CD8-positive, alpha-beta memory T cell (primary cell): ENCODE data around the gene ZFHX3. TPM values are rescaled to one million over a fixed set of nuclear protein-coding genes. Genes with fewer than 3 reads are reported as not detected.

Experiments used
- CTCF ChIA-PET: fragments of 350-600 bp; sonication (Branson Sonifier 250); formaldehyde crosslinking; loops from one replicate; lab custom pipeline; 2021; ENCODE audit warnings: antibody characterized with exemption; lab: Charles Lee
- POLR2A ChIA-PET: fragments of 350-600 bp; sonication (Branson Sonifier 250); formaldehyde crosslinking; loops from one replicate; lab custom pipeline; 2021; ENCODE audit warnings: antibody characterized with exemption; lab: Charles Lee
- DNase-seq, 5 donors: peaks; one replicate each; pipeline versions ENCODE4 v3.0.0 to v3.0.0-alpha.2; 2020 to 2022; ENCODE audit warnings: mixed read lengths in 1 of 5
- H3K27ac ChIP-seq: one replicate; pipeline ENCODE4 v1.7.0; 2013; ENCODE audit warnings: low read depth, mild to moderate bottlenecking, low read length, moderate library complexity
- H3K27me3 ChIP-seq: 2 replicates; pipeline ENCODE4 v1.7.0; 2013; ENCODE audit warnings: low read length, mild to moderate bottlenecking; ENCODE audit not compliant: insufficient read depth, poor library complexity, severe bottlenecking
- H3K36me3 ChIP-seq: 2 replicates; pipeline ENCODE4 v1.7.0; 2013; ENCODE audit warnings: mild to moderate bottlenecking, low read length, moderate library complexity; ENCODE audit not compliant: insufficient read depth
- H3K4me1 ChIP-seq: 2 replicates; pipeline ENCODE4 v1.7.0; 2013; ENCODE audit warnings: mild to moderate bottlenecking, low read length, moderate library complexity; ENCODE audit not compliant: insufficient read depth
- H3K4me3 ChIP-seq: 2 replicates; pipeline ENCODE4 v1.7.0; 2013; ENCODE audit warnings: mild to moderate bottlenecking, low read length
- H3K9me3 ChIP-seq: 2 replicates; pipeline ENCODE4 v1.7.0; 2013; ENCODE audit warnings: mild to moderate bottlenecking, low read length
- H3K27ac Mint-ChIP-seq, 8 donors: one replicate each; pipeline ENCODE4 v1.8.0; 2020 to 2021; ENCODE audit warnings: mixed read lengths in 8 of 8, mild to moderate bottlenecking in 6 of 8, inconsistent platforms in 3 of 8, moderate library complexity in 3 of 8
- H3K27me3 Mint-ChIP-seq, 2 donors: one replicate each; pipeline ENCODE4 v1.8.0; 2020 to 2021; ENCODE audit warnings: mixed read lengths in 2 of 2, mild to moderate bottlenecking in 1 of 2, moderate library complexity in 1 of 2
- H3K36me3 Mint-ChIP-seq, 3 donors: one replicate each; pipeline ENCODE4 v1.8.0; 2020 to 2021; ENCODE audit warnings: mixed read lengths in 3 of 3, inconsistent platforms in 1 of 3, mild to moderate bottlenecking in 1 of 3
- H3K4me1 Mint-ChIP-seq, 3 donors: one replicate each; pipeline ENCODE4 v1.8.0; 2020 to 2021; ENCODE audit warnings: mixed read lengths in 3 of 3, inconsistent platforms in 1 of 3, mild to moderate bottlenecking in 1 of 3
- H3K4me3 Mint-ChIP-seq, 7 donors: one replicate each; pipeline ENCODE4 v1.8.0; 2020 to 2021; ENCODE audit warnings: mixed read lengths in 7 of 7, mild to moderate bottlenecking in 6 of 7, moderate library complexity in 4 of 7, inconsistent platforms in 2 of 7
- H3K9me3 Mint-ChIP-seq, 5 donors: one replicate each; pipeline ENCODE4 v1.8.0; 2020 to 2022; ENCODE audit warnings: mixed read lengths in 5 of 5, mild to moderate bottlenecking in 3 of 5, moderate library complexity in 2 of 5, inconsistent platforms in 1 of 5
- polyA plus RNA-seq: library from polyadenylated mRNA; unstranded; fragments of 300-500 nt; fragmentation: Illumina TruSeq; gene quantifications from one replicate; pipeline ENCODE4 v1.2.3, GENCODE V29; 2021
- total RNA-seq, 2 experiments: library from RNA; stranded (reverse); gene quantifications; one replicate each; pipeline ENCODE4 v1.2.3, GENCODE V29; 2021

The ZFHX3 gene
- total and polyA plus RNA-seq, 3 experiments from 2014 or later: 0.13 to 0.22 (median 0.20) TPM

GRCh38 chr16:72932677-72933335 is 115.1 kb downstream of the ZFHX3 start:
- no peaks in the 10 kb centered on the region for H3K36me3 ChIP-seq
- H3K4me1 Mint-ChIP-seq: peaks cover 0 to 5% (median 0%) of the 10 kb centered on the region in 3 donors
- H3K9me3 ChIP-seq: no peaks in the 10 kb centered on the region
- H3K4me1 ChIP-seq: no peaks in the 10 kb centered on the region
- H3K4me3 ChIP-seq: no peak overlapping the region
- ChIA-PET CTCF (no interaction called here), POLR2A (no interaction called here)
- H3K4me3 Mint-ChIP-seq: no peak overlapping the region
- no peaks in the 10 kb centered on the region for H3K27me3 Mint-ChIP-seq
- no peak overlapping the region for H3K27ac ChIP-seq
- H3K36me3 Mint-ChIP-seq: peaks cover 0 to 2% (median 0%) of the 10 kb centered on the region in 3 donors
- no peak overlapping the region for H3K27ac Mint-ChIP-seq
- peaks cover 0 to 2% (median 0%) of the 10 kb centered on the region in 5 donors for H3K9me3 Mint-ChIP-seq
- H3K27me3 ChIP-seq: no peaks in the 10 kb centered on the region
- DNase-seq: no peak

GRCh38 chr16:72932050-72932449 is 115.9 kb downstream of the ZFHX3 start:
- POLR2A ChIA-PET: no interaction called here
- no peaks in the 10 kb centered on the region for H3K4me1 ChIP-seq
- no peaks in the 10 kb centered on the region for H3K36me3 ChIP-seq
- H3K27me3 ChIP-seq: no peaks in the 10 kb centered on the region
- Mint-ChIP-seq H3K27me3 (no peaks in the 10 kb centered on the region), H3K4me1 (peaks cover 0 to 5% (median 0%) of the 10 kb centered on the region in 3 donors), H3K27ac (peak overlapping the region in 1 of 8 donors; percentile 51), H3K9me3 (peaks cover 0 to 2% (median 0%) of the 10 kb centered on the region in 5 donors), H3K36me3 (peaks cover 0 to 2% (median 0%) of the 10 kb centered on the region in 3 donors), H3K4me3 (no peak overlapping the region)
- H3K4me3 ChIP-seq: no peak overlapping the region
- no peak for DNase-seq
- no peaks in the 10 kb centered on the region for H3K9me3 ChIP-seq
- CTCF ChIA-PET: no interaction called here
- no peak overlapping the region for H3K27ac ChIP-seq

- ChIA-PET CTCF (no interaction called here), POLR2A (no interaction called here)
- no peak overlapping the region for H3K27ac Mint-ChIP-seq
- H3K4me1 ChIP-seq: no peaks in the 10 kb centered on the region
- H3K27ac ChIP-seq: no peak overlapping the region
- H3K9me3 Mint-ChIP-seq: no peaks in the 10 kb centered on the region
- H3K4me3 ChIP-seq: no peak overlapping the region
- H3K36me3 ChIP-seq: no peaks in the 10 kb centered on the region
- no peak overlapping the region for H3K4me3 Mint-ChIP-seq
- H3K27me3 ChIP-seq: no peaks in the 10 kb centered on the region
- no peak for DNase-seq
- H3K27me3 Mint-ChIP-seq: peaks cover 0 to 3% of the 10 kb centered on the region in 2 donors
- no peaks in the 10 kb centered on the region for H3K9me3 ChIP-seq
- no peaks in the 10 kb centered on the region for H3K36me3 Mint-ChIP-seq
- H3K4me1 Mint-ChIP-seq: peaks cover 0 to 5% (median 0%) of the 10 kb centered on the region in 3 donors
Measured at GRCh38 chr16:72930396-72930795, 117.5 kb downstream of the ZFHX3 start.

GRCh38 chr16:72928090-72928981 is 119.6 kb downstream of the ZFHX3 start:
- Histone ChIP-seq H3K4me1 (no peaks in the 10 kb centered on the region), H3K4me3 (no peak overlapping the region), H3K36me3 (no peaks in the 10 kb centered on the region), H3K27me3 (no peaks in the 10 kb centered on the region), H3K27ac (no peak overlapping the region), H3K9me3 (no peaks in the 10 kb centered on the region)
- Mint-ChIP-seq H3K9me3 (no peaks in the 10 kb centered on the region), H3K4me3 (no peak overlapping the region), H3K36me3 (no peaks in the 10 kb centered on the region), H3K4me1 (peaks cover 0 to 5% (median 0%) of the 10 kb centered on the region in 3 donors), H3K27me3 (peaks cover 0 to 5% of the 10 kb centered on the region in 2 donors), H3K27ac (no peak overlapping the region)
- no peak for DNase-seq
- POLR2A ChIA-PET: no interaction called here
- CTCF ChIA-PET: no interaction called here

- Mint-ChIP-seq H3K4me1 (peaks cover 0 to 5% (median 0%) of the 10 kb centered on the region in 3 donors), H3K36me3 (no peaks in the 10 kb centered on the region), H3K4me3 (no peak overlapping the region), H3K27ac (no peak overlapping the region), H3K9me3 (no peaks in the 10 kb centered on the region), H3K27me3 (peaks cover 0 to 5% of the 10 kb centered on the region in 2 donors)
- Histone ChIP-seq H3K27me3 (no peaks in the 10 kb centered on the region), H3K36me3 (no peaks in the 10 kb centered on the region), H3K9me3 (no peaks in the 10 kb centered on the region), H3K27ac (no peak overlapping the region), H3K4me1 (no peaks in the 10 kb centered on the region), H3K4me3 (no peak overlapping the region)
- ChIA-PET CTCF (no interaction called here), POLR2A (no interaction called here)
- no peak for DNase-seq
Measured at GRCh38 chr16:72927199-72928089, 120.5 kb downstream of the ZFHX3 start.

- CTCF ChIA-PET: no interaction called here
- H3K36me3 ChIP-seq: no peaks in the 10 kb centered on the region
- H3K4me1 ChIP-seq: no peaks in the 10 kb centered on the region
- no peak overlapping the region for H3K4me3 ChIP-seq
- Mint-ChIP-seq H3K36me3 (no peaks in the 10 kb centered on the region), H3K27me3 (peaks cover 0 to 5% of the 10 kb centered on the region in 2 donors), H3K4me3 (no peak overlapping the region), H3K9me3 (peaks cover 0 to 3% (median 2%) of the 10 kb centered on the region in 5 donors), H3K4me1 (peaks cover 0 to 3% (median under 1%) of the 10 kb centered on the region in 3 donors), H3K27ac (no peak overlapping the region)
- H3K27me3 ChIP-seq: no peaks in the 10 kb centered on the region
- no peak overlapping the region for H3K27ac ChIP-seq
- no peak for DNase-seq
- POLR2A ChIA-PET: no interaction called here
- H3K9me3 ChIP-seq: no peaks in the 10 kb centered on the region
Measured at GRCh38 chr16:72926177-72927070, 121.5 kb downstream of the ZFHX3 start.

- Histone ChIP-seq H3K4me3 (no peak overlapping the region), H3K36me3 (no peaks in the 10 kb centered on the region), H3K27ac (no peak overlapping the region), H3K4me1 (no peaks in the 10 kb centered on the region), H3K27me3 (no peaks in the 10 kb centered on the region), H3K9me3 (no peaks in the 10 kb centered on the region)
- peaks cover 0 to 8% (median 6%) of the 10 kb centered on the region in 3 donors for H3K4me1 Mint-ChIP-seq
- H3K36me3 Mint-ChIP-seq: no peaks in the 10 kb centered on the region
- H3K27me3 Mint-ChIP-seq: peaks cover 0 to 5% of the 10 kb centered on the region in 2 donors
- no peak overlapping the region for H3K4me3 Mint-ChIP-seq
- CTCF ChIA-PET: no interaction called here
- peaks cover 0 to 3% (median 2%) of the 10 kb centered on the region in 5 donors for H3K9me3 Mint-ChIP-seq
- DNase-seq: no peak
- POLR2A ChIA-PET: no interaction called here
- no peak overlapping the region for H3K27ac Mint-ChIP-seq
Measured at GRCh38 chr16:72925631-72925979, 122.3 kb downstream of the ZFHX3 start.
